ENCODE measurements around the gene ARL8B.

ARL8B gene

GRCh38 chr3:5222283-5223005 is 100.4 kb downstream of the ARL8B start:
- Histone ChIP-seq H3K27ac (replicated peaks) (no peak overlapping the region), H3K27me3 (ENCODE audit: insufficient read depth, poor library complexity, severe bottlenecking) (no peaks in the 10 kb centered on the region), H3K4me3 (replicated peaks; ENCODE audit: insufficient read depth, low read length) (no peak overlapping the region)
- no peak for DNase-seq (ENCODE audit: low read depth in 1 of 2, low spot score in 1 of 2)
- TF ChIP-seq GABPA (IDR thresholded peaks at IDR 0.05; ENCODE audit: low read depth) (no peak), REST (IDR thresholded peaks at IDR 0.05; ENCODE audit: insufficient replicate concordance, low read depth) (no peak), SPI1 (IDR thresholded peaks at IDR 0.05; ENCODE audit: borderline replicate concordance, low read depth) (no peak), POLR2AphosphoS5 (IDR thresholded peaks at IDR 0.05; ENCODE audit: low read depth) (no peak), CTCF (IDR thresholded peaks at IDR 0.05; ENCODE audit: insufficient read depth, low read length) (no peak)

GRCh38 chr3:5226783-5227182 is 104.7 kb downstream of the ARL8B start:
- H3K4me3 ChIP-seq (replicated peaks; ENCODE audit: insufficient read depth, low read length): no peak overlapping the region
- H3K27ac ChIP-seq (replicated peaks): no peak overlapping the region
- no peak for DNase-seq (ENCODE audit: low read depth in 1 of 2, low spot score in 1 of 2)
- TF ChIP-seq POLR2AphosphoS5 (IDR thresholded peaks at IDR 0.05; ENCODE audit: low read depth): no peak
- peak; percentile 34 for TF ChIP-seq CTCF (IDR thresholded peaks at IDR 0.05; ENCODE audit: insufficient read depth, low read length)
- TF ChIP-seq GABPA (IDR thresholded peaks at IDR 0.05; ENCODE audit: low read depth): no peak
- no peaks in the 10 kb centered on the region for H3K27me3 ChIP-seq (ENCODE audit: insufficient read depth, poor library complexity, severe bottlenecking)

GRCh38 chr3:5227812-5228211 is 105.7 kb downstream of the ARL8B start:
- H3K4me3 ChIP-seq (replicated peaks; ENCODE audit: insufficient read depth, low read length): no peak overlapping the region
- DNase-seq (ENCODE audit: low read depth in 1 of 2, low spot score in 1 of 2): no peak
- TF ChIP-seq POLR2AphosphoS5 (IDR thresholded peaks at IDR 0.05; ENCODE audit: low read depth) (no peak), REST (IDR thresholded peaks at IDR 0.05; ENCODE audit: insufficient replicate concordance, low read depth) (no peak), CTCF (IDR thresholded peaks at IDR 0.05; ENCODE audit: insufficient read depth, low read length) (no peak), SPI1 (IDR thresholded peaks at IDR 0.05; ENCODE audit: borderline replicate concordance, low read depth) (no peak), GABPA (IDR thresholded peaks at IDR 0.05; ENCODE audit: low read depth) (no peak)
- H3K27me3 ChIP-seq (ENCODE audit: insufficient read depth, poor library complexity, severe bottlenecking): no peaks in the 10 kb centered on the region
- H3K27ac ChIP-seq (replicated peaks): no peak overlapping the region

- no peak for DNase-seq (ENCODE audit: low read depth in 1 of 2, low spot score in 1 of 2)
- no peaks in the 10 kb centered on the region for H3K27me3 ChIP-seq (ENCODE audit: insufficient read depth, poor library complexity, severe bottlenecking)
- TF ChIP-seq GABPA (IDR thresholded peaks at IDR 0.05; ENCODE audit: low read depth): no peak
- TF ChIP-seq SPI1 (IDR thresholded peaks at IDR 0.05; ENCODE audit: borderline replicate concordance, low read depth): no peak
- no peak for TF ChIP-seq REST (IDR thresholded peaks at IDR 0.05; ENCODE audit: insufficient replicate concordance, low read depth)
These were observed 107.3 kb downstream of the ARL8B start for GRCh38 chr3:5229414-5229813.

More at GRCh38 chr3:5229414-5229813, 107.3 kb downstream of the ARL8B start:
- H3K4me3 ChIP-seq (replicated peaks; ENCODE audit: insufficient read depth, low read length): no peak overlapping the region
- H3K27ac ChIP-seq (replicated peaks): no peak overlapping the region

All from HL-60 (cell line).